Activated CD8-positive, alpha-beta memory T cell treated with anti-CD3 and anti-CD28 coated beads for 1 hour (primary cell): ENCODE measurements around the gene SLC51A.
"Not testable (repeated sequence)": the region's sequence is repeated elsewhere in the genome, so short reads cannot be mapped to it uniquely, and the experiment has no call there.

Experiments
- DNase-seq, 2 donors: peaks; one replicate each; pipeline ENCODE4 v3.0.0-alpha.2; 2020; ENCODE audit warnings: low read depth in 1 of 2; ENCODE audit errors: extremely low read depth in 1 of 2

Gene SLC51A

DNA sequence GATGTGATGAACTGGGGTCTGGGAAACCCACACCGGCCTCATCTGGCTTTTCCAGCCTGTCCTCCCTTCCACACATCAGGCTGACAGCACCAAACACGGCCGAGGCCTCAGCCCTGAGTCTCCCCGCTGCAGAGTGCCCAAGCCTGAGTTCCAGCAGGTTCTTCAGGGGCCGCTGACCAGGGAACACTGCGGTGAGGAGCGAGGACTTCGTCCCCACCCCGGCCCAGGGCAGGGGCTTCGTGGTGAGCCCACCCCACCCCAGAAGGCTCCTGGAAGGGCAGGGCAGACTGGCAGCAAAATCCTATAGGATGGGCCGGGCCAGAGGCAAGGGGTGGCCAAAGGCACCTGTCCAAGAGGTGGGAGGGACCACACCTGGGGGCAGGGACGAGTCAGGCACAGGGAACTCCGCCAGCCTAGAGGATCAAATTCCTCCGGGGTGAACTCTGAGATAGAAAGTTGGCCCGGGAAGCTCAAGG, at the start of gene SLC51A:
Gene SLC51A, plus strand, starts transcription at position 446 of the 476 bp plus-strand sequence. CDS start 179 bp downstream, outside the sequence.
- DNase-seq: no peak

DNA sequence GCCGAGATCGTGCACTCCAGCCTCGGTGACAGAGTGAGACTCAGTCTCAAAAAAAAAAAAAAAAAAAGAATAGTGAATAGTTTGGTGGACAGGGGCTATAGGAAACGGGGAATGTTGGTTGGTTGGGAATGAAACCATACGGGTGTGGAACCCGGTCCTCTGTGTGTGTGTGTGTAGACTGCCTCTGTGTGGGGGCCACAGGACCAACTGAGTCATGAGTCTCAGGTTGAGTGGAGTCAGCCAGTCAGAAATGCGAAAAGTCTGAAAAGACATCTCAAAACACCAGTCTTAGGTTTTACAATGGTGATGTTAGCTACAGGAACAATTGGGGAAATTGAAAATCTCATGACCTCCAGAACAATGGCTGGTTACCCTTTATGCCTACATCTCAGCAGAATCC, 49.6 kb upstream of the SLC51A start:
- no peak for DNase-seq

DNA sequence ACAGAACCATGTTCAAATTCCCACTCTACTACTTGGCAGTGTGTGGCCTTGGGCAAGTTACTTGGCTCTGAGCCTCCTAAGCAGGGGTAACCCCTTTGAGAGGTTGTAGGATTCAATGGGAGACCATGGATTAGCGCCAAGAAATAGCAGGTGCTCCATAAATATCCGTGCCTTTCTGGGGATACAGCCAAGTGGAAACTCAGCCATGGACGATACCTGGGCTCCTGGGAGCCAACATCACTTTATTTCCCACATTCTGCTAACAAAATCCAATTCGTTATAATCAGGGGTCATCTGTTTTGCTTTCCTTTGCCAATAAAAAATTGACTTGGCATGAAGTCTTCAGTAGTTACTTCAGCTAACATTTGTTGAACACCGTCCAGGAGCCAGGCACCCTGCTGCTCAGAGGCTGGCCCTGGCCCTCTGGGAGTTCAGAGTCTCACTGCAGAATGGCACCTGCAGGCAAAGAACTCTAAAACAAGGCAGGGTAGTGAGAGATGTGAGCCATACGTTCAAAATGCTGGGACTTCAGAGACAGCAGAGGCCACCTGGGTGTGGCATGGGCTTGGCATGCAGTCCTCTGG, 47.4 kb upstream of the SLC51A start:
- no peak for DNase-seq

GRCh38 chr3:196169836-196170240, 46.5 kb upstream of the SLC51A start:
- DNase-seq: no peak

DNA sequence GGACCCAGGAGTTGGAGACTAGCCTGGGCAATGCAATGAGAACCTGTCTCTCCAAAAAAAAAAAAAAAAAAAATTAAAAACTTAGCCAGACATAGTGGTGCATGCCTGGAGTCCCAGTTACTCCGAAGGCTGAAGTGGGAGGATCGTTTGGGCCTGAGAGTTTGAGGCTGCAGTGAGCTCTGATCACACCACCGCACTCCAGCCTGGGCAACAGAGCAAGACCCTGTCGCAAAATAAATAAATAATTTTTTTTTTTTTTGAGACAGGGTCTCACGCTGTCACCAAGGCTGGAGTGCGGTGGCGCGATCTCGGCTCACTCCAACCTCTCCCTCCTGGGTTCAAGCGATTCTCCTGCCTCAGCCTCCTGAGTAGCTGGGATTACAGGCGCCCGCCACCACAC, 46.0 kb upstream of the SLC51A start:
- not testable (repeated sequence) for DNase-seq

- DNase-seq: no peak
Observed at GRCh38 chr3:196174652-196175051, 41.7 kb upstream of the SLC51A start.

DNA sequence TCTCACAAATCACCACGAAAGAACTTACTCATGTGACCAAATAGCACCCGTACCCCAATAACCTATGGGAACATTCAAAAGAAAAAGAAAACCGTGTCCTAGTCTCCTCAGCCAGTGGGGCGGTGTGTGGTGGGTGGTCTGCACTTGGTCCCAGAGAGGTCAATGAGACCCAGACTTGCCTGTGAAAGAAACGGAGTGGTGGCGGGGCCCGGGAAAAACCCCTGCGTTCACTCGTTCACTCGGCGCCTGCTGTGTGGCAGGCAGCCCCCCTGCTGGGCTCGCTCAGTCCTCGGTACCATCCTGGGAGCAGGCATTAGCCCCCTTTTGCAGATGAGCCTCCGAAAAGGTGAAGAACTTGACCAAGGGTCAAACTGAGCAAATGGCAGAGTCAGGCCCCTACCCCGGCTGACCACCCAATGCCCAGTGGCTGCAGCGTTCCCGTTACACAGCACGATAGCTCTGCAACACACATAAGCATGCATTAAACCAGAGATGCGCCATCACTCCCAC, 41.2 kb upstream of the SLC51A start:
- DNase-seq: no peak

- DNase-seq: no peak
Observed at GRCh38 chr3:196175722-196176121, 40.6 kb upstream of the SLC51A start.

- DNase-seq: no peak
Observed at GRCh38 chr3:196177567-196177966, 38.8 kb upstream of the SLC51A start.

DNA sequence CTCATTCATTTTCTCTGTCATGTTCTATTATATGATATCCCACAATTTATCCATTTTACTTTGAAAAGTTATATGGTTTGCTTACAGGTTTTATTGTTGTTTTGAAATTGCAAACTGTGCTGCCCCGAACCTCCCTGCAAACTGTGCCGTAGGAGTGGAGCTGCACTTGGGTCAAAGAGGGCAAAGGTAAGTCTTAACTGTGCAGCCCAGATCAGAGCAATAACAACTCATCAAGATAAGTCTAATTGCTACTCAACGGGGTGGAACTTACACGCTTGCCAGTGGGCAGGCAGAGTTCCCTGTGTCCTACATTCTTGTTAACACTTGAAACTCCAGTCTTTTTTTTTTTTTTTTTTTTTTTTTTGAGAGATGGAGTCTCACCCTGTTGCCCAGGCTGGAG, 38.4 kb upstream of the SLC51A start:
- DNase-seq: no peak

DNA sequence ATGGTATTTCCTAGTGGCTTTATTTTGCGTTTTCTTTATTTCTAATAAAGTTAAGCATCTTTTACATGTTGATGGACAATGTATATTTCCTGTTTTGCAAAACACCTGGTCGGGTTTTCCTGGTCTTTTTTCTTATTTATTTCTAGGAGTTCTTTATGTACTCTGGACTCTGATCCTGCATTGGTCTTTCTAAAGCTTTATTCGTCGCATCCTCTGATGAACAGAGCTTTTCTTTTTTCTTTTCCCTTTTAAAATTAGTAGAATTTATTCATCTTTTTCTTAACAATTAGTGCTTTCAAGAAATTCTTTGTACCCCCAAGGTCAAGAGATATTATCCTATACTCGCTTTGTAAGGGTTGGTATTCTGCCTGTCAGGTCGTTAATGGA, 37.3 kb upstream of the SLC51A start:
- no peak for DNase-seq

GRCh38 chr3:196179380-196180308, 36.7 kb upstream of the SLC51A start:
- peak; percentile 76 to 81 for DNase-seq

DNA sequence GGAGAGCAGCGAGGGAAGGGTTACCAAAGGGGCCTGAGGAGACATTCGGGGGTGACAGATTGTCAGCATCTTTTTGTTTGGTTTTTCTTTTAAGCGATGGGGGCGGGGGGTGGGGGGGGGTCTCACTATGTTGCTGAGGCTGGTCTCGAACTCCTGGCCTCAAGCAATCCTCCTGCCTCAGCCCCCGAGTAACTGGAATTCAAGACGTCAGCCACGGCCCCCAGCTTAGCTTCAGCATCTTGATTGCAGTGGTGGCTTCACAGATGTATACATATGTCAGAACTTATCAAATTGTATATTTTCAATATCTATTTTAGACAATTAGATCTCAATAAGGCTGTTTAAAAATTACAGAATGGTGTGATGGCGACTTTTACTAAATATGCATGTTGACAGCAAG, 36.0 kb upstream of the SLC51A start:
- DNase-seq: no peak

GRCh38 chr3:196181127-196181546, 35.2 kb upstream of the SLC51A start:
- no peak for DNase-seq

GRCh38 chr3:196184169-196184432, 32.2 kb upstream of the SLC51A start:
- not testable (repeated sequence) for DNase-seq

- DNase-seq: no peak
Observed at GRCh38 chr3:196184881-196185280, 31.5 kb upstream of the SLC51A start.

GRCh38 chr3:196186651-196187573, 29.4 kb upstream of the SLC51A start:
- no peak for DNase-seq

DNA sequence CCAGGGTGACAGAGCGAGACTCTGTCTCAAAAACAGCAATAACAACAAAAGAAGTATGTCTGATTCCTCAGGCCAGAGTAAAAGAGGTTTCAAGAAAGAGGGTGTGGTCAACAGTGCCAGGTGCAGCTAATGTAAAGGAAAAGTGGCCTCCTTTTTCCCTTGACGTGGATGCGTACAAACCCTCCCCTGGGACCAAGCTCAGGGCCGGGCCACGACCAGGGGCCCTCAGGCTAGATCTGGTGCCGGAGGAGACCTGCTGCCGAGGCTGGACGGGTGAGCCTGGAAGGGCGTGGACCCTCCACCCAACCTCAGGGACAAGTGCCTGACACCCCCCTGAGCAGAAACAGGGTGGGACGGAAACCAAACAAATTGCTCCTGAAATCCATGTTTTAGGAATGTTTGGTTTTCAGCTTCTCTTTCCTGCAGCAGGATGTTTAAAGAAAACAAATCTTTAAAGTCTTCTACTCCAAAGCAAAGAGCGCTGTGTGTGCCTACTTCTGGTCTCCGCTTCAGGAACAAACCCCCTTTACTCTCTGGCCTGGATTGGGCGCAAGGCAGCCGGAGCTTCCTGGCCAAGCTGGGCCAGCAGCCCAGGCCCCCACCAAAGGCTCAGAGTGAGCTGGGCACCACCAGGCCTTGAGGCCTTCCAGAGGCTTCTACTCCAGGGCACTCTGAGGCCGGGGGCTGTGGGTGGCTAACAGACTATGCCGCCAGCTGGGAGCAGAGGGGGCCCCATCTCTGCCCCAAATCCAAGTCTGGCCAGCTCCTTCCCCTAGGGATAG, 26.6 kb upstream of the SLC51A start:
- no peak for DNase-seq

- DNase-seq: no peak
Observed at GRCh38 chr3:196192036-196192523, 24.3 kb upstream of the SLC51A start.

DNA sequence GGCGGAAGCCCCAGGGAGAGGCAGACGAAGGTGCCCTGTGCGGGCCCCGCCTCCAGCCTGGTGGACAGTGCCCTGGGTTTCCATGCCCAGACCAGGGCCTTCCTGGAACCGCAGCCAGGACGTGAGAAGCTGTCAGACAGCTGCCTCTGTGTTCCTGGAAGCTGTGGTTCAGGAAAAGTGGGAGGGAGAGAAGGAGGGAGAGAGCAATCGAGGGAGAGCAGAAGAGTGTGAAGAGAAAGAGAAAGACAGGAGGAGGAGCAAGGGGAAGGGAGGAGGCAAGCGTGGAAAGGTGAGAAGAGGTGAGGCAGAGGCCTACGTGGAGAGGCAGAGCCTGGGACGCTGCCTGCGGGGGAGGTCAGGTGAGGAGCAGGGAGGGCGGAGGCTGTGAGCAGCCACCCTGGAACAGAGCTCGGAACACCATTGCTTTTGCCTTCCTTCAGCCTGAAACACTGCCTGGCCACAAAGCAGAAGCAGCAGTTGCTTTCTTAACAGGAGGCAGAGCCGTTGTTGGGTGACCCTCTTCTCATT, 23.7 kb upstream of the SLC51A start:
- DNase-seq: no peak
